H1 (cell line): ENCODE results near the gene RNF2. TPM values are rescaled to one million over a fixed set of nuclear protein-coding genes. Genes with fewer than 3 reads are reported as not detected.
A peak's percentile ranks its signal among the peaks of the same experiment; 100 is the strongest.

Experiments used
- CTCF ChIA-PET: fragments of 300-600 bp; sonication (Branson Sonifier 250); formaldehyde crosslinking; loops from one replicate; lab custom pipeline; 2021; ENCODE audit not compliant: partially characterized antibody; lab: Charles Lee
- POLR2A ChIA-PET: fragments of 300-600 bp; sonication (Branson Sonifier 250); formaldehyde crosslinking; loops from one replicate; lab custom pipeline; 2021; ENCODE audit warnings: inconsistent platforms; ENCODE audit not compliant: partially characterized antibody; lab: Charles Lee
- DNase-seq, 2 experiments: peaks; one replicate each; pipeline versions ENCODE4 v3.0.0 to v3.0.0-alpha.2; 2010 to 2022; ENCODE audit warnings: low spot score in 2 of 2, low read depth in 1 of 2, mixed read lengths in 1 of 2
- FAIRE-seq: peaks from 2 replicates; lab custom pipeline; 2011; peaks lifted over from hg19 to GRCh38; lab: Jason Lieb, UNC
- H2AFZ ChIP-seq: 2 replicates; pipeline ENCODE4 v1.8.1; 2012; ENCODE audit warnings: low read length, inconsistent platforms
- H2AK5ac ChIP-seq: 2 replicates; pipeline ENCODE4 v1.6.1; 2013; ENCODE audit warnings: low read depth, low read length
- H2BK120ac ChIP-seq: replicated peaks from 2 replicates; pipeline ENCODE3; 2013; ENCODE audit warnings: low read depth, low read length, inconsistent platforms
- H2BK12ac ChIP-seq: 2 replicates; pipeline ENCODE4 v1.6.1; 2013; ENCODE audit warnings: low read depth, low read length
- H2BK15ac ChIP-seq: 2 replicates; pipeline ENCODE4 v1.6.1; 2013; ENCODE audit warnings: low read length
- H2BK20ac ChIP-seq: 2 replicates; pipeline ENCODE4 v1.6.1; 2013; ENCODE audit warnings: low read length
- H2BK5ac ChIP-seq: 2 replicates; pipeline ENCODE4 v1.6.1; 2013; ENCODE audit warnings: low read depth, low read length
- H3K14ac ChIP-seq: 2 replicates; pipeline ENCODE4 v1.6.1; 2013; ENCODE audit warnings: inconsistent platforms; ENCODE audit not compliant: insufficient read length
- H3K18ac ChIP-seq: 2 replicates; pipeline ENCODE4 v1.6.1; 2013; ENCODE audit warnings: low read length; ENCODE audit errors: extremely low read depth
- H3K23ac ChIP-seq: 2 replicates; pipeline ENCODE4 v1.6.1; 2013; ENCODE audit warnings: inconsistent platforms; ENCODE audit not compliant: insufficient read length
- H3K23me2 ChIP-seq: 2 replicates; pipeline ENCODE4 v1.6.1; 2013; ENCODE audit warnings: low read depth, low read length
- H3K27ac ChIP-seq: 2 replicates; pipeline ENCODE4 v1.6.1; 2011; ENCODE audit warnings: low read depth, low read length, inconsistent platforms
- H3K27me3 ChIP-seq, 4 experiments: replicated peaks in 1 of 4; 1 replicate in 1 of 4; 2 replicates in 3 of 4; pipeline versions ENCODE4 v1.6.1 to v1.8.1; 2011 to 2013; ENCODE audit warnings: low read length in 3 of 4, mild to moderate bottlenecking in 3 of 4, inconsistent platforms in 2 of 4, mixed read lengths in 2 of 4, moderate library complexity in 1 of 4; ENCODE audit not compliant: control insufficient read depth in 3 of 4, insufficient read depth in 3 of 4; ENCODE audit errors: extremely low read depth in 1 of 4
- H3K36me3 ChIP-seq, 4 experiments: 2 replicates each; pipeline versions ENCODE4 v1.6.1 to v1.8.1; 2011 to 2013; ENCODE audit warnings: mild to moderate bottlenecking in 4 of 4, low read length in 3 of 4, moderate library complexity in 2 of 4, control low read depth in 1 of 4, inconsistent platforms in 1 of 4; ENCODE audit not compliant: insufficient read depth in 4 of 4, control insufficient read depth in 2 of 4
- H3K4ac ChIP-seq: replicated peaks from 2 replicates; pipeline ENCODE3; 2013; ENCODE audit warnings: low read length, low read depth, mixed read lengths, inconsistent platforms; ENCODE audit not compliant: insufficient read length
- H3K4me1 ChIP-seq, 4 experiments: replicated peaks in 1 of 4; 1 replicate in 1 of 4; 2 replicates in 3 of 4; pipeline versions ENCODE4 v1.6.1 to v1.8.1; 2011 to 2013; ENCODE audit warnings: low read length in 3 of 4, inconsistent platforms in 2 of 4, mixed read lengths in 1 of 4; ENCODE audit not compliant: insufficient read depth in 4 of 4, control insufficient read depth in 3 of 4
- H3K4me2 ChIP-seq, 2 experiments: 2 replicates each; pipeline versions ENCODE4 v1.6.1 to v1.8.1; 2011 to 2013; ENCODE audit warnings: low read depth in 2 of 2, low read length in 2 of 2, control low read depth in 1 of 2, inconsistent platforms in 1 of 2, mild to moderate bottlenecking in 1 of 2; ENCODE audit not compliant: insufficient read depth in 1 of 2
- H3K4me3 ChIP-seq, 4 experiments: fragments of 200-600, 300-600 bp in 1 of 4; sonication (generic), shearing (Covaris generic), sonication (Bioruptor Twin) in 1 of 4; 2 replicates each; pipeline versions ENCODE4 v1.5.1 to v1.8.1; 2011 to 2016; ENCODE audit warnings: low read length in 4 of 4, low read depth in 3 of 4, control low read depth in 2 of 4, inconsistent platforms in 2 of 4, mild to moderate bottlenecking in 2 of 4, mixed read lengths in 1 of 4, moderate library complexity in 1 of 4; ENCODE audit not compliant: insufficient read depth in 2 of 4; ENCODE audit errors: extremely low read depth in 1 of 4
- H3K56ac ChIP-seq: replicated peaks from 2 replicates; pipeline ENCODE3; 2013; ENCODE audit warnings: low read depth, mild to moderate bottlenecking, mixed read lengths, low read length, inconsistent platforms; ENCODE audit not compliant: insufficient read length
- H3K79me1 ChIP-seq: 2 replicates; pipeline ENCODE4 v1.6.1; 2013; ENCODE audit warnings: low read depth, low read length, control low read depth
- H3K79me2 ChIP-seq, 2 experiments: 2 replicates each; pipeline versions ENCODE4 v1.6.1 to v1.8.1; 2012 to 2013; ENCODE audit warnings: low read length in 2 of 2, mild to moderate bottlenecking in 2 of 2, inconsistent platforms in 1 of 2; ENCODE audit not compliant: insufficient read depth in 2 of 2, control insufficient read depth in 1 of 2
- H3K9ac ChIP-seq, 4 experiments: replicated peaks in 1 of 4; 1 replicate in 1 of 4; 2 replicates in 3 of 4; pipeline versions ENCODE4 v1.6.1 to v1.8.1; 2011 to 2013; ENCODE audit warnings: low read depth in 3 of 4, low read length in 3 of 4, control low read depth in 2 of 4, mild to moderate bottlenecking in 2 of 4, moderate library complexity in 2 of 4, inconsistent platforms in 1 of 4; ENCODE audit errors: extremely low read depth in 1 of 4
- H3K9me3 ChIP-seq, 2 experiments: 2 replicates each; pipeline versions ENCODE4 v1.6.1 to v1.8.1; 2012 to 2013; ENCODE audit warnings: mild to moderate bottlenecking in 2 of 2, moderate library complexity in 2 of 2, control low read depth in 1 of 2, inconsistent platforms in 1 of 2, low read depth in 1 of 2, low read length in 1 of 2, mixed read lengths in 1 of 2; ENCODE audit not compliant: insufficient read depth in 2 of 2
- H4K20me1 ChIP-seq, 2 experiments: replicated peaks in 1 of 2; 2 replicates each; pipeline versions ENCODE3 to v1.8.1; 2011 to 2013; ENCODE audit warnings: inconsistent platforms in 2 of 2, low read length in 2 of 2, mild to moderate bottlenecking in 1 of 2; ENCODE audit not compliant: insufficient read depth in 2 of 2, control insufficient read depth in 1 of 2
- H4K5ac ChIP-seq: 2 replicates; pipeline ENCODE4 v1.6.1; 2013; ENCODE audit warnings: low read length, low read depth, mixed read lengths, inconsistent platforms; ENCODE audit not compliant: insufficient read length
- H4K8ac ChIP-seq: 2 replicates; pipeline ENCODE4 v1.8.0; 2013; ENCODE audit warnings: mild to moderate bottlenecking, moderate library complexity, low read length, inconsistent platforms; ENCODE audit not compliant: insufficient read depth; ENCODE audit errors: extremely low read depth
- H4K91ac ChIP-seq: replicated peaks from 2 replicates; pipeline ENCODE3; 2013; ENCODE audit warnings: low read length, mixed read lengths, inconsistent platforms; ENCODE audit not compliant: insufficient read length
- BACH1 ChIP-seq: IDR thresholded peaks from 2 replicates; pipeline ENCODE4 v1.6.1; 2012; ENCODE audit warnings: low read length, improper control_type of control experiment
- KDM1A ChIP-seq: fragments of 200-600, 300-600 bp; sonication (generic); IDR thresholded peaks from 2 replicates; pipeline ENCODE4 v1.7.1; 2016; ENCODE audit warnings: mild to moderate bottlenecking, low read length, borderline replicate concordance
- polyA plus RNA-seq, 7 experiments: library from polyadenylated mRNA; depleted of rRNA in 3 of 7; stranded (reverse) in 5 of 7; unstranded in 2 of 7; fragments of >200 nt in 5 of 7; fragments of 200-250 nt in 2 of 7; gene quantifications; 1 replicate in 5 of 7; 2 replicates in 1 of 7; 4 replicates in 1 of 7; pipeline versions ENCODE4 v1.2.1 to v1.2.3, GENCODE V29; 2011 to 2013; ENCODE audit warnings: missing spikeins in 2 of 7, mixed read lengths in 2 of 7
- total RNA-seq: library from RNA; stranded (reverse); fragmentation: NEBNext Ultra II Directional; extraction: Animal tissue kit (Norgen Biotek cat#: 25700); gene quantifications from 2 replicates; pipeline ENCODE4 v1.2.1, GENCODE V29; 2021
- TF ChIP-seq, protein P1 (sequence below): IDR thresholded peaks from 2 replicates; pipeline ENCODE4 v1.6.1; 2012; ENCODE audit warnings: inconsistent platforms
- TF ChIP-seq, protein P2 (sequence below): IDR thresholded peaks from 2 replicates; pipeline ENCODE4 v1.6.1; 2011; ENCODE audit warnings: low read depth, mild to moderate bottlenecking, low read length; ENCODE audit not compliant: insufficient read depth

RNF2 gene
- total and polyA plus RNA-seq, 2 of the 8 experiments (the other 6 are each of a cell fraction or from before 2014, with no cell fraction given), result 28.9 to 58.9 TPM

DNA sequence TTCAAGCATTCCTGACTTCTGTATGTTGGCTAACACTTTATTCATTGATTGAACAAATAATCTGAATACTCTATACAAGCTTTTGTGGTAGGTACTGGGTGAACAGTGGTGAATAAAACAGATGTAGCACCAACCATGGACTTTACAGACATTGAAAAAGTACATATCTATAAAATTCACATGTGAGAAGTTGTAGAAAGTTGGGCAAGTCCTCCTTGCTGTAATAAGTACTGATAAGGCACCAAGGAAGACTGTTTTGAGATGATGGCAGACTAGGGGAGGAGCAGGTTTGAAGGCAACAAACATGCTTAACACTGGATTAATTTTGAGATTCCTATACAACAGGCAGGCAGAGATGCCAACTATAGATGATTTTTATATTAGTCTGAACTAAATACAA is 42.4 kb downstream of the RNF2 start:
- Histone ChIP-seq H3K27ac (no peak overlapping the region), H4K8ac (no peak overlapping the region), H3K4me1 (no peaks in the 10 kb centered on the region; a peak in 1 of 7 replicates), H2AFZ (no peak overlapping the region), H3K9ac (no peak overlapping the region; a peak in 1 of 7 replicates), H3K4me2 (no peak overlapping the region), H4K5ac (no peak overlapping the region), H4K91ac (no peak overlapping the region), H3K9me3 (no peaks in the 10 kb centered on the region), H3K18ac (no peak overlapping the region), H2BK120ac (no peak overlapping the region), H3K4ac (no peak overlapping the region), H2BK15ac (no peak overlapping the region), H3K4me3 (no peak overlapping the region), H4K20me1 (peaks cover 0 to 4% of the 10 kb centered on the region in 2 experiments), H3K56ac (no peak overlapping the region), H3K23ac (no peak overlapping the region), H3K23me2 (no peaks in the 10 kb centered on the region), H3K36me3 (peaks cover 0 to 32% (median 8%) of the 10 kb centered on the region in 4 experiments; a peak in 5 of 8 replicates), H2BK5ac (no peak overlapping the region), H3K79me1 (no peaks in the 10 kb centered on the region), H3K27me3 (no peaks in the 10 kb centered on the region), H3K79me2 (peaks cover 3 to 52% of the 10 kb centered on the region in 2 experiments), H2BK12ac (0 out of 2 replicates have a peak overlapping the region, but pooled peaks have one; percentile 27), H2BK20ac (no peak overlapping the region), H2AK5ac (no peak overlapping the region), H3K14ac (no peak overlapping the region)
- POLR2A ChIA-PET, result interaction anchor here (0.7 kb wide), 2 partner anchors 12 to 17 kb away, joined by 3 read pairs; no protein-coding TSS in a partner anchor
- TF ChIP-seq BACH1, result no peak
- TF ChIP-seq, protein P1, sequence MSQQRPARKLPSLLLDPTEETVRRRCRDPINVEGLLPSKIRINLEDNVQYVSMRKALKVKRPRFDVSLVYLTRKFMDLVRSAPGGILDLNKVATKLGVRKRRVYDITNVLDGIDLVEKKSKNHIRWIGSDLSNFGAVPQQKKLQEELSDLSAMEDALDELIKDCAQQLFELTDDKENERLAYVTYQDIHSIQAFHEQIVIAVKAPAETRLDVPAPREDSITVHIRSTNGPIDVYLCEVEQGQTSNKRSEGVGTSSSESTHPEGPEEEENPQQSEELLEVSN, result no peak
- TF ChIP-seq KDM1A, result no peak
- TF ChIP-seq, protein P2, sequence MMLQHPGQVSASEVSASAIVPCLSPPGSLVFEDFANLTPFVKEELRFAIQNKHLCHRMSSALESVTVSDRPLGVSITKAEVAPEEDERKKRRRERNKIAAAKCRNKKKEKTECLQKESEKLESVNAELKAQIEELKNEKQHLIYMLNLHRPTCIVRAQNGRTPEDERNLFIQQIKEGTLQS, result no peak
- DNase-seq, result no peak
- no peak for FAIRE-seq
- CTCF ChIA-PET, result no interaction called here
